Hematopoietic multipotent progenitor cell treated with erythropoietin and hydrocortisone succinate and interleukin-3 and kit ligand, for 8 days (in vitro differentiated cells): ENCODE data around the gene MAP3K1.

Experiments
- DNase-seq: peaks from one replicate; pipeline ENCODE4 v3.0.0-alpha.2; 2015

MAP3K1 gene

GRCh38 chr5:56913766-56914165, 98.4 kb downstream of the MAP3K1 start:
- DNase-seq = no peak

- DNase-seq = no peak
These were observed 99.3 kb downstream of the MAP3K1 start for GRCh38 chr5:56914678-56915077.

DNA sequence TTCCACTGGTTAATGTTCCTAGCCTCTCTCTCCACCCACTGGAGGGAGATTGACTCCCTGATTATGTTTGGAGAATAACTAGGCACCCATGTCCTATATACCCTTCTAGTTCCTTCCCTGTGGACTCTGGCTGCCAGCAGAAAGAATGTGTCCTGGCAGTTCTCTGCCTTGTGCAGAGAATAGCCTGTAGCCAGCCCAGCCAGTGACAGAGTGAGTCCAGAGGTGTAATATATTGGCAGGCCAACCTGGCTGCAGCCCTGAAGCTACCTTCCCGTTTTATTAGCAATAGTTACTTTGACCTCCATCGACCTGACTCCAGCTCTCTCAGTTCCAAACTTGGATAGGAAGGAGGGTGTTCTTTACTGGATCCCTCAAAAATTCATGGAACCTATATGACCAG, 102.2 kb downstream of the MAP3K1 start:
- DNase-seq = no peak

GRCh38 chr5:56918054-56918453, 102.7 kb downstream of the MAP3K1 start:
- DNase-seq = no peak

- no peak for DNase-seq
These were observed 104.8 kb downstream of the MAP3K1 start for GRCh38 chr5:56919942-56920662.

DNA sequence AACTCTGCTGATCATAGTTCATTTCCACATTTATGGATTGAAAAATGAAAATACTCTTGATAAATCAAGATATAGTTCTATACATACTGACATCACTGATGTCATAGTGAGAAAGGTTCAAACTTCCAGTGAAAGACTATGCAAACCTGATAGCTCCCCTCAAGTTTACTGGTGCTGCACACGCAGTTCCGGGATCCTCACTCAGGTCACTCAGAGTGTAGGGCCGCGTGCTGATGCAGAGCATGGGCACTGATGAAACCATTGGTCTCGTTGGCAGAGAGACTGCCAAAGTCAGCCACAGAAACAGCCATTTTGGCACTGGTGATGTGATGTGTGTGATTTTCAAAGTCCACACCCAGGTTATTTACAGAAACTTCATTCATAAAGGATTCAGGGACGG, 107.6 kb downstream of the MAP3K1 start:
- no peak for DNase-seq

DNA sequence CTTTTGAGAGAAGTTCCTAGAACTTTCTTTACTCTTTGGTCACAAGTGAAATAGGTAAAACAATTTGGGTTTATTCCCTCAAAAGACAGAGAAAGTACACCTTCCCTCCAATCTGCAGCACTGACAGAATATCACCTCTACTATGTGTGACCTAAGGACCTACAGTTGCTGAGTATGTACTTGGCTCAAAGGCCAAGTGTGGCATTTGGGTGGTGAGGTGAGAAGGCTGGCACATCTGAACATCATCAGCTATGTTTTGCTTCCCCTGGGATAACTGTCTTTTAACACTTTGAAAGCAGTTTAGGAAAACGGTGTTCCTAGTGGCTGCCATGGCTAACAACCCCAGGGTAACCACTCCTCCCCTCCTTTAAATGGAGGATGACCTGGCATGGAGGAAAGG, 119.0 kb downstream of the MAP3K1 start:
- no peak for DNase-seq

- DNase-seq = no peak
These were observed 123.5 kb downstream of the MAP3K1 start for GRCh38 chr5:56938858-56939257.

DNA sequence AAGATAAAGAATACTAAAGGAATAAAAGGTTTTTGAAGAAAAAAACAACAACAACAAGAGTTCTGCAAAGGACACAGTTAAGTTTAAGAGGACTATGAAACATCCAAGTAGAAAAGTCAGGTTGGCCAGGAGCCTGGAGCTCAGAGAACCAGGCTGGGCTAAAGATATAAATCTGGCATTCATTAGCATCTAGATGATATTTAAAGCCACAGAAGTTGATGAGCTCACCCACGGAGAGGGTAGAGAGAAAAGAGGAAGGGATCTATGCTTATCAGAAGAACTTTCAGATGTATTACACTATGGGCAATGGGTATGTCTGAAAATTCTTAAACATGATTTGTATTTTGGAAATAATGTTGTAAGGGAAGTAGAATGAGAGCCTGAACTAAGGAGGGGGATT, 126.6 kb downstream of the MAP3K1 start:
- DNase-seq = no peak
